GM12878 (cell line): ENCODE data around the gene PLA2G15. TPM values are rescaled to one million over a fixed set of nuclear protein-coding genes. Genes with fewer than 3 reads are reported as not detected.

Source experiments
- ATAC-seq: fragments of 200-7000 bp; cut with Tn5 transposase; 3 replicates; pipeline ENCODE4 v1.9.1; 2020; ENCODE audit warnings: mild to moderate bottlenecking, moderate library complexity
- BruUV-seq: library from RNA; stranded (reverse); fragments of 400-500 nt; replicated peaks from 2 replicates; lab custom pipeline; 2021; lab: Mats Ljungman, UMichigan
- CTCF ChIA-PET: fragments of 300-600 bp; sonication (Branson Sonifier 250); formaldehyde crosslinking; extraction: SDS; loops from one replicate; lab custom pipeline; 2021; ENCODE audit warnings: inconsistent platforms; lab: Yijun Ruan, JAX
- POLR2A ChIA-PET: fragments of 350-600 bp; formaldehyde crosslinking; extraction: SDS; loops from one replicate; lab custom pipeline; 2021; ENCODE audit warnings: inconsistent platforms; lab: Charles Lee
- RAD21 ChIA-PET: fragments of 300-600 bp; sonication (Branson Sonifier 250); formaldehyde crosslinking; loops from one replicate; lab custom pipeline; 2023; ENCODE audit warnings: antibody characterized with exemption; ENCODE audit not compliant: unreplicated experiment; lab: Charles Lee
- SMC1A ChIA-PET: fragments of 300-600 bp; sonication (Branson Sonifier 250); formaldehyde crosslinking; loops from one replicate; lab custom pipeline; 2023; ENCODE audit not compliant: unreplicated experiment, uncharacterized antibody; lab: Charles Lee
- DNase-seq: peaks from one replicate; pipeline ENCODE4 v3.0.0-alpha.2; 2011; ENCODE audit warnings: low read depth, low spot score
- FAIRE-seq: peaks from 3 replicates; lab custom pipeline; 2011; peaks lifted over from hg19 to GRCh38; lab: Jason Lieb, UNC
- H2AFZ ChIP-seq: 2 replicates; pipeline ENCODE4 v1.6.0; 2011; ENCODE audit warnings: low read depth, low read length, control low read depth; ENCODE audit not compliant: control insufficient read depth
- H3K27ac ChIP-seq: 2 replicates; pipeline ENCODE4 v1.5.1; 2011; ENCODE audit warnings: control low read depth; ENCODE audit not compliant: control insufficient read depth, insufficient read depth
- H3K27me3 ChIP-seq, 2 experiments: replicated peaks in 1 of 2; 2 replicates each; pipeline versions ENCODE4 v1.6.0 to v1.6.1; 2011; ENCODE audit warnings: low read length in 1 of 2; ENCODE audit not compliant: control insufficient read depth in 2 of 2, insufficient read depth in 2 of 2
- H3K36me3 ChIP-seq, 2 experiments: 2 replicates each; pipeline ENCODE4 v1.5.1; 2011; ENCODE audit warnings: low read length in 1 of 2; ENCODE audit not compliant: control insufficient read depth in 2 of 2, insufficient read depth in 2 of 2
- H3K4me1 ChIP-seq: 2 replicates; pipeline ENCODE4 v1.6.1; 2011; ENCODE audit warnings: mild to moderate bottlenecking, low read length, moderate library complexity, mixed read lengths; ENCODE audit not compliant: control insufficient read depth, insufficient read depth
- H3K4me2 ChIP-seq: 2 replicates; pipeline ENCODE4 v1.6.0; 2011; ENCODE audit warnings: control low read depth; ENCODE audit not compliant: control insufficient read depth, insufficient read depth
- H3K4me3 ChIP-seq: fragments of 200-600 bp; sonication (generic); 2 replicates; pipeline ENCODE4 v1.5.1; 2016
- H3K79me2 ChIP-seq: 2 replicates; pipeline ENCODE4 v1.6.0; 2011; ENCODE audit warnings: low read length; ENCODE audit not compliant: control insufficient read depth, insufficient read depth
- H3K9ac ChIP-seq: 2 replicates; pipeline ENCODE4 v1.8.0; 2011; ENCODE audit warnings: low read length, control low read depth, mixed read lengths; ENCODE audit not compliant: control insufficient read depth, insufficient read depth
- H3K9me3 ChIP-seq: replicated peaks from 3 replicates; pipeline ENCODE4 v1.5.1; 2011; ENCODE audit warnings: mild to moderate bottlenecking, low read length; ENCODE audit not compliant: control insufficient read depth, insufficient read depth
- H4K20me1 ChIP-seq: 2 replicates; pipeline ENCODE4 v1.6.0; 2011; ENCODE audit not compliant: control insufficient read depth, insufficient read depth
- CREB1 ChIP-seq: IDR thresholded peaks from 2 replicates; pipeline ENCODE4 v1.6.1; 2012; ENCODE audit warnings: low read depth, mild to moderate bottlenecking, inconsistent platforms
- E2F8 ChIP-seq: fragments of 450-650 bp; IDR thresholded peaks from 2 replicates; pipeline ENCODE4 v1.6.1; 2018; ENCODE audit warnings: mild to moderate bottlenecking, low read depth, moderate library complexity; ENCODE audit not compliant: partially characterized antibody
- ETV6 ChIP-seq, 2 experiments: fragments of 450-650 bp in 1 of 2; IDR thresholded peaks in 1 of 2; conservative IDR thresholded peaks in 1 of 2; 2 replicates each; pipeline ENCODE4 v1.6.1; 2014; ENCODE audit warnings: antibody characterized with exemption in 1 of 2, borderline replicate concordance in 1 of 2, low read depth in 1 of 2, mild to moderate bottlenecking in 1 of 2, moderate library complexity in 1 of 2
- GABPA ChIP-seq: IDR thresholded peaks from 2 replicates; pipeline ENCODE4 v1.6.1; 2014; ENCODE audit warnings: antibody characterized with exemption, low read depth, mild to moderate bottlenecking, inconsistent platforms
- NFIC ChIP-seq: IDR thresholded peaks from 2 replicates; pipeline ENCODE4 v1.6.1; 2012; ENCODE audit warnings: low read depth, mild to moderate bottlenecking, inconsistent platforms, low read length, moderate library complexity
- NFYA ChIP-seq: IDR thresholded peaks from 2 replicates; pipeline ENCODE4 v1.6.1; 2011; ENCODE audit warnings: low read depth, mild to moderate bottlenecking, low read length, improper control_type of control experiment, borderline replicate concordance
- NFYB ChIP-seq: IDR thresholded peaks from 2 replicates; pipeline ENCODE4 v1.6.1; 2011; ENCODE audit warnings: low read depth, mild to moderate bottlenecking, low read length, improper control_type of control experiment, moderate library complexity; ENCODE audit not compliant: insufficient read depth
- RCOR1 ChIP-seq: conservative IDR thresholded peaks from 2 replicates; pipeline ENCODE4 v1.6.1; 2012; ENCODE audit warnings: low read depth, low read length, improper control_type of control experiment
- SMAD5 ChIP-seq: IDR thresholded peaks from 2 replicates; pipeline ENCODE4 v1.6.1; 2016; ENCODE audit warnings: antibody characterized with exemption, low read depth
- SP1 ChIP-seq: IDR thresholded peaks from one replicate; pipeline ENCODE4 v1.6.1; 2011; ENCODE audit warnings: low read depth, low read length
- SPI1 ChIP-seq: IDR thresholded peaks from 2 replicates; pipeline ENCODE4 v1.6.1; 2011; ENCODE audit warnings: low read depth, mild to moderate bottlenecking, low read length, moderate library complexity, borderline replicate concordance; ENCODE audit not compliant: insufficient read depth
- TCF3 ChIP-seq: IDR thresholded peaks from 2 replicates; pipeline ENCODE4 v1.6.1; 2012; ENCODE audit warnings: low read depth, mild to moderate bottlenecking, low read length, borderline replicate concordance; ENCODE audit not compliant: insufficient read depth
- USF2 ChIP-seq: IDR thresholded peaks from 2 replicates; pipeline ENCODE4 v1.6.1; 2011; ENCODE audit warnings: low read depth, low read length, improper control_type of control experiment, borderline replicate concordance
- ZNF207 ChIP-seq: fragments of 450-650 bp; IDR thresholded peaks from 2 replicates; pipeline ENCODE4 v1.6.1; 2014; ENCODE audit warnings: antibody characterized with exemption, mild to moderate bottlenecking, borderline replicate concordance
- ZNF384 ChIP-seq: IDR thresholded peaks from 2 replicates; pipeline ENCODE4 v1.6.1; 2012; ENCODE audit warnings: low read depth, mild to moderate bottlenecking, low read length, improper control_type of control experiment, borderline replicate concordance
- WGBS: methylation state at CpG from one replicate; pipeline ENCODE4 v1.1.6; 2016; ENCODE audit warnings: low lambda C conversion rate; ENCODE audit not compliant: insufficient replicate concordance, insufficient coverage; ENCODE audit errors: missing lambda C conversion rate; 5-methylcytosine and 5-hydroxymethylcytosine counted together
- in situ Hi-C: fragments of 300-500 bp; cut with MboI; formaldehyde crosslinking; loops from 9 replicates; pipeline ENCODE4 v1.14.3; 2018; ENCODE audit warnings: mixed read lengths
- intact Hi-C: fragments of 100-400 bp; cut with micrococcal nuclease; formaldehyde crosslinking; loops from one replicate; pipeline ENCODE4 v1.14.2; 2022; ENCODE audit not compliant: unreplicated experiment
- polyA plus RNA-seq, 11 experiments: library from polyadenylated mRNA; depleted of rRNA in 4 of 11; unstranded in 6 of 11; stranded (reverse) in 5 of 11; fragments of >200 nt; fragmentation: Nextera tagmentation in 4 of 11; fragmentation: Illumina TruSeq in 1 of 11; extraction: Ambion mirVana in 4 of 11; extraction: Trizol in 1 of 11; gene quantifications; 1 replicate in 1 of 11; 2 replicates in 10 of 11; pipeline versions ENCODE4 v1.2.1 to v1.2.3, GENCODE V29; 2011 to 2016; ENCODE audit warnings: inconsistent platforms in 2 of 11, missing spikeins in 2 of 11, low read depth in 1 of 11
- total RNA-seq, 4 experiments: library from RNA; depleted of rRNA in 3 of 4; stranded (reverse); fragments of >200 nt in 3 of 4; fragmentation: Illumina TruSeq in 1 of 4; extraction: Trizol in 1 of 4; gene quantifications; 2 replicates each; pipeline versions ENCODE4 v1.2.1 to v1.2.3, GENCODE V29; 2013 to 2021
- TF ChIP-seq, protein P1 (sequence below): IDR thresholded peaks from 2 replicates; pipeline ENCODE4 v1.6.1; 2012; ENCODE audit warnings: low read depth, low read length, improper control_type of control experiment
- TF ChIP-seq, protein P2 (sequence below): IDR thresholded peaks from 2 replicates; pipeline ENCODE4 v1.6.1; 2012; ENCODE audit warnings: low read depth, low read length, improper control_type of control experiment

PLA2G15 gene
- total and polyA plus RNA-seq, 10 of the 15 experiments (the other 5 are each of a cell fraction or from before 2014, with no cell fraction given): 0.31 to 9.4 (median 6.8) TPM

- H4K20me1 ChIP-seq: no peaks in the 10 kb centered on the region
- intact Hi-C loops: no loop called here
- H3K4me2 ChIP-seq: no peak overlapping the region
- H3K36me3 ChIP-seq: peaks cover 1 to 3% of the 10 kb centered on the region in 2 experiments; a peak in 2 of 4 replicates
- H3K9ac ChIP-seq: no peak overlapping the region
- in situ Hi-C loops: no loop called here
- no peak overlapping the region for H3K27ac ChIP-seq
- ATAC-seq (peak; percentile 16; the same call in 1 of the 3 replicates), DNase-seq (no peak), FAIRE-seq (no peak)
- CTCF ChIA-PET: interaction anchor here (1.6 to 3.4 kb wide), 4 partner anchors 10 to 77 kb away, joined by 11 to 25 read pairs (median 16); partner anchors contain the start of gene SLC7A6
- no peaks in the 10 kb centered on the region for H3K9me3 ChIP-seq
- 53% methylated on average over 5 of the region's 5 CpGs for WGBS
- no peak for TF ChIP-seq ZNF384
- TF ChIP-seq, protein P1, sequence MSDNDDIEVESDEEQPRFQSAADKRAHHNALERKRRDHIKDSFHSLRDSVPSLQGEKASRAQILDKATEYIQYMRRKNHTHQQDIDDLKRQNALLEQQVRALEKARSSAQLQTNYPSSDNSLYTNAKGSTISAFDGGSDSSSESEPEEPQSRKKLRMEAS: no peak
- no peak for TF ChIP-seq SP1
- TF ChIP-seq CREB1: no peak
- TF ChIP-seq NFYB: no peak
- no peak for TF ChIP-seq USF2
- no peak for TF ChIP-seq RCOR1
- TF ChIP-seq NFYA: no peak
- TF ChIP-seq E2F8: no peak
- TF ChIP-seq SPI1: no peak
- no peak for TF ChIP-seq GABPA
- TF ChIP-seq TCF3: no peak
- TF ChIP-seq SMAD5: no peak
- TF ChIP-seq, protein P2, sequence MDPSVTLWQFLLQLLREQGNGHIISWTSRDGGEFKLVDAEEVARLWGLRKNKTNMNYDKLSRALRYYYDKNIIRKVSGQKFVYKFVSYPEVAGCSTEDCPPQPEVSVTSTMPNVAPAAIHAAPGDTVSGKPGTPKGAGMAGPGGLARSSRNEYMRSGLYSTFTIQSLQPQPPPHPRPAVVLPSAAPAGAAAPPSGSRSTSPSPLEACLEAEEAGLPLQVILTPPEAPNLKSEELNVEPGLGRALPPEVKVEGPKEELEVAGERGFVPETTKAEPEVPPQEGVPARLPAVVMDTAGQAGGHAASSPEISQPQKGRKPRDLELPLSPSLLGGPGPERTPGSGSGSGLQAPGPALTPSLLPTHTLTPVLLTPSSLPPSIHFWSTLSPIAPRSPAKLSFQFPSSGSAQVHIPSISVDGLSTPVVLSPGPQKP: no peak
- TF ChIP-seq ZNF207: no peak
- TF ChIP-seq ETV6 (conservative IDR thresholded peaks at IDR 0.05 in 1 of 2, IDR thresholded peaks at IDR 0.05 in 1 of 2; ENCODE audit: borderline replicate concordance in 1 of 2, low read depth in 1 of 2): no peak
- no peak for TF ChIP-seq NFIC
- RAD21 ChIA-PET: interaction anchor here (0.9 to 2.4 kb wide), 4 partner anchors 10 to 77 kb away, joined by 3 to 8 read pairs (median 6); no protein-coding TSS in a partner anchor
- peaks cover 9% of the 10 kb centered on the region for H3K4me1 ChIP-seq
- SMC1A ChIA-PET: interaction anchor here (1.9 to 2.6 kb wide), 2 partner anchors 10 to 77 kb away, joined by 10 to 13 read pairs; no protein-coding TSS in a partner anchor
- H2AFZ ChIP-seq: no peak overlapping the region
- no TSS peak for BruUV-seq
- no peaks in the 10 kb centered on the region for H3K27me3 ChIP-seq
- no peaks in the 10 kb centered on the region for H3K79me2 ChIP-seq
- H3K4me3 ChIP-seq: no peak overlapping the region
- POLR2A ChIA-PET: interaction anchor here (0.6 to 1.7 kb wide), 7 partner anchors 14 to 278 kb away, joined by 3 to 7 read pairs (median 4); no protein-coding TSS in a partner anchor
Observed at GRCh38 chr16:68251832-68252231, 6.7 kb downstream of the PLA2G15 start.
